Endothelial cell of umbilical vein (primary cell): ENCODE measurements around the gene PKMYT1. TPM values are rescaled to one million over a fixed set of nuclear protein-coding genes. Genes with fewer than 3 reads are reported as not detected.

Source experiments
- BruUV-seq: library from RNA; stranded (reverse); fragments of 400-500 nt; replicated peaks from 2 replicates; lab custom pipeline; 2021; lab: Mats Ljungman, UMichigan
- CTCF ChIA-PET: fragments of 300-600, 350-600 bp; sonication (Branson Sonifier 250); formaldehyde crosslinking; loops from one replicate; lab custom pipeline; 2021; ENCODE audit warnings: antibody characterized with exemption, inconsistent platforms; lab: Charles Lee
- POLR2A ChIA-PET: fragments of 300-600, 350-600 bp; sonication (Branson Sonifier 250); formaldehyde crosslinking; loops from one replicate; lab custom pipeline; 2021; ENCODE audit warnings: antibody characterized with exemption, inconsistent platforms; lab: Charles Lee
- DNase-seq: peaks from one replicate; pipeline ENCODE4 v3.0.0-alpha.2; 2011; ENCODE audit warnings: low read depth, low spot score
- FAIRE-seq: peaks from 2 replicates; lab custom pipeline; 2011; peaks lifted over from hg19 to GRCh38; lab: Jason Lieb, UNC
- H2AFZ ChIP-seq: 2 replicates; pipeline ENCODE4 v1.6.0; 2012; ENCODE audit warnings: low read depth, low read length, control low read depth, inconsistent platforms
- H3K27ac ChIP-seq: 2 replicates; pipeline ENCODE4 v1.5.1; 2011; ENCODE audit warnings: low read depth, mild to moderate bottlenecking, control low read depth, low read length, moderate library complexity; ENCODE audit not compliant: insufficient read depth
- H3K27me3 ChIP-seq, 2 experiments: 2 replicates each; pipeline versions ENCODE4 v1.6.0 to v1.6.1; 2011; ENCODE audit warnings: low read length in 2 of 2, mixed read lengths in 1 of 2; ENCODE audit not compliant: control insufficient read depth in 2 of 2, insufficient read depth in 2 of 2
- H3K36me3 ChIP-seq, 2 experiments: 2 replicates in 1 of 2; 3 replicates in 1 of 2; pipeline ENCODE4 v1.5.1; 2011; ENCODE audit warnings: low read length in 2 of 2, mild to moderate bottlenecking in 1 of 2, moderate library complexity in 1 of 2; ENCODE audit not compliant: control insufficient read depth in 2 of 2, insufficient read depth in 2 of 2; ENCODE audit errors: extremely low read depth in 1 of 2
- H3K4me1 ChIP-seq: 3 replicates; pipeline ENCODE4 v1.5.1; 2011; ENCODE audit warnings: mild to moderate bottlenecking, low read length; ENCODE audit not compliant: control insufficient read depth, insufficient read depth; ENCODE audit errors: extremely low read depth
- H3K4me2 ChIP-seq: 2 replicates; pipeline ENCODE4 v1.6.1; 2011; ENCODE audit warnings: low read length, control low read depth, mixed read lengths; ENCODE audit not compliant: insufficient read depth
- H3K4me3 ChIP-seq, 3 experiments: fragments of 200-600 bp in 1 of 3; sonication (generic), shearing (Covaris generic) in 1 of 3; replicated peaks in 1 of 3; 2 replicates each; pipeline ENCODE4 v1.5.1; 2011 to 2016; ENCODE audit warnings: control low read depth in 3 of 3, low read length in 3 of 3, mild to moderate bottlenecking in 2 of 3, inconsistent platforms in 1 of 3, low read depth in 1 of 3, moderate library complexity in 1 of 3; ENCODE audit not compliant: insufficient read depth in 1 of 3
- H3K79me2 ChIP-seq: 2 replicates; pipeline ENCODE4 v1.6.0; 2012; ENCODE audit warnings: low read length, inconsistent platforms; ENCODE audit not compliant: control insufficient read depth, insufficient read depth
- H3K9ac ChIP-seq: replicated peaks from 2 replicates; pipeline ENCODE3; 2011; ENCODE audit warnings: low read length, control low read depth; ENCODE audit not compliant: insufficient read depth; ENCODE audit errors: extremely low read depth
- H3K9me1 ChIP-seq: replicated peaks from 3 replicates; pipeline ENCODE4 v1.6.0; 2011; ENCODE audit warnings: mild to moderate bottlenecking, low read length; ENCODE audit not compliant: control insufficient read depth, insufficient read depth; ENCODE audit errors: extremely low read depth
- H3K9me3 ChIP-seq: replicated peaks from 2 replicates; pipeline ENCODE4 v1.5.1; 2012; ENCODE audit warnings: low read length, inconsistent platforms; ENCODE audit not compliant: control insufficient read depth, insufficient read depth
- H4K20me1 ChIP-seq: replicated peaks from 2 replicates; pipeline ENCODE3; 2011; ENCODE audit warnings: mild to moderate bottlenecking, low read length; ENCODE audit not compliant: control insufficient read depth, insufficient read depth; ENCODE audit errors: extremely low read depth
- EZH2 ChIP-seq: IDR thresholded peaks from 2 replicates; pipeline ENCODE4 v1.6.1; 2012; ENCODE audit warnings: borderline replicate concordance, low read depth, mild to moderate bottlenecking, moderate library complexity, low read length, inconsistent platforms; ENCODE audit not compliant: severe bottlenecking
- FOS ChIP-seq: IDR thresholded peaks from 2 replicates; pipeline ENCODE4 v1.6.1; 2011; ENCODE audit warnings: mild to moderate bottlenecking, low read length, moderate library complexity, borderline replicate concordance; ENCODE audit not compliant: insufficient read depth
- GATA2 ChIP-seq: IDR thresholded peaks from 2 replicates; pipeline ENCODE4 v1.7.0; 2011; ENCODE audit warnings: low read depth, mild to moderate bottlenecking, moderate library complexity, mixed read lengths, low read length; ENCODE audit not compliant: insufficient read length, insufficient read depth
- JUN ChIP-seq: IDR thresholded peaks from 2 replicates; pipeline ENCODE4 v1.6.1; 2011; ENCODE audit warnings: borderline replicate concordance, low read depth; ENCODE audit not compliant: insufficient read length, insufficient read depth
- MYC ChIP-seq: IDR thresholded peaks from one replicate; pipeline ENCODE4 v1.6.1; 2011; ENCODE audit warnings: mild to moderate bottlenecking, low read depth, low read length
- POLR2A ChIP-seq: IDR thresholded peaks from 2 replicates; pipeline ENCODE4 v1.6.1; 2012; ENCODE audit warnings: low read depth, mild to moderate bottlenecking, control low read depth, low read length
- POLR2AphosphoS5 ChIP-seq: IDR thresholded peaks from 2 replicates; pipeline ENCODE4 v1.6.1; 2012; ENCODE audit warnings: low read depth, mild to moderate bottlenecking, control low read depth, low read length, moderate library complexity; ENCODE audit not compliant: insufficient read depth
- dilution Hi-C: fragments of 300-500 bp; cut with MboI; formaldehyde crosslinking; loops from one replicate; pipeline ENCODE4 v1.15.0; 2019; ENCODE audit warnings: low sequenced_read_pairs; ENCODE audit not compliant: extremely low pct_ligation_motif_present
- intact Hi-C: fragments of 100-400 bp; cut with micrococcal nuclease; formaldehyde crosslinking; loops from one replicate; pipeline ENCODE4 v1.10.0; 2022
- polyA plus RNA-seq, 4 experiments: library from polyadenylated mRNA; depleted of rRNA in 3 of 4; stranded (reverse) in 3 of 4; unstranded in 1 of 4; fragments of >200 nt; gene quantifications; 2 replicates each; pipeline versions ENCODE4 v1.2.1 to v1.2.3, GENCODE V29; 2011 to 2012; ENCODE audit warnings: missing spikeins in 1 of 4
- total RNA-seq: library from RNA; stranded (reverse); gene quantifications from 2 replicates; pipeline ENCODE4 v1.2.3, GENCODE V29; 2021
- TF ChIP-seq, protein P1 (sequence below), 2 donors: IDR thresholded peaks; 1 replicate in 1 of 2; 2 replicates in 1 of 2; pipeline ENCODE4 v1.5.1; 2011; ENCODE audit warnings: low read length in 2 of 2, mild to moderate bottlenecking in 2 of 2, moderate library complexity in 2 of 2, control low read depth in 1 of 2, inconsistent platforms in 1 of 2, low read depth in 1 of 2; ENCODE audit not compliant: insufficient read depth in 1 of 2; ENCODE audit errors: extremely low read depth in 1 of 2
- TF ChIP-seq, protein P2 (sequence below): IDR thresholded peaks from 2 replicates; pipeline ENCODE4 v1.6.1; 2011; ENCODE audit not compliant: insufficient read depth, insufficient read length

Gene PKMYT1
- total and polyA plus RNA-seq, 2 donors (not counting 3 experiments of a cell fraction or from before 2014, with no cell fraction given), result 26.1 to 48.5 TPM

DNA sequence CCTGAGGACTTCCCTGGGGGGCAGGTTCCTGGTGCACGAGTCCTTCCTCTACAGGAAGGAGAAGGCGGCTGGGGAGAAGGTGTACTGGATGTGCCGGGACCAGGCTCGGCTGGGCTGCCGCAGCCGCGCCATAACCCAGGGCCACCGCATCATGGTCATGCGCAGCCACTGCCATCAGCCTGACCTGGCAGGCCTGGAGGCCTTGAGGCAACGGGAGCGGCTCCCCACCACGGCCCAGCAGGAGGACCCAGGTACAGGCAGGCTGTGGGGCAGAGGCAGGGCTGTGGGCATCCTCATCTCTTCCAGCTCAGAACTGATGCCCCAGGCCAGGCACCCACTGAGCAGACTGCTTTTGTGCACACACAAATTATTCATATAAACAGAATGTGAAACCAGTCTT, 42.0 kb downstream of the PKMYT1 start:
- Histone ChIP-seq H3K4me2 (no peak overlapping the region), H3K36me3 (peaks cover 10 to 39% of the 10 kb centered on the region in 2 experiments), H3K9me3 (no peaks in the 10 kb centered on the region), H3K4me1 (no peaks in the 10 kb centered on the region), H2AFZ (no peak overlapping the region), H4K20me1 (no peaks in the 10 kb centered on the region), H3K27ac (no peak overlapping the region), H3K27me3 (no peaks in the 10 kb centered on the region), H3K79me2 (no peaks in the 10 kb centered on the region), H3K9ac (no peak overlapping the region), H3K4me3 (no peak overlapping the region), H3K9me1 (no peaks in the 10 kb centered on the region)
- dilution Hi-C loops, result no loop called here
- POLR2A ChIA-PET, result no interaction called here
- TF ChIP-seq JUN, result no peak
- no peak for TF ChIP-seq FOS
- TF ChIP-seq MYC, result no peak
- TF ChIP-seq, protein P1, sequence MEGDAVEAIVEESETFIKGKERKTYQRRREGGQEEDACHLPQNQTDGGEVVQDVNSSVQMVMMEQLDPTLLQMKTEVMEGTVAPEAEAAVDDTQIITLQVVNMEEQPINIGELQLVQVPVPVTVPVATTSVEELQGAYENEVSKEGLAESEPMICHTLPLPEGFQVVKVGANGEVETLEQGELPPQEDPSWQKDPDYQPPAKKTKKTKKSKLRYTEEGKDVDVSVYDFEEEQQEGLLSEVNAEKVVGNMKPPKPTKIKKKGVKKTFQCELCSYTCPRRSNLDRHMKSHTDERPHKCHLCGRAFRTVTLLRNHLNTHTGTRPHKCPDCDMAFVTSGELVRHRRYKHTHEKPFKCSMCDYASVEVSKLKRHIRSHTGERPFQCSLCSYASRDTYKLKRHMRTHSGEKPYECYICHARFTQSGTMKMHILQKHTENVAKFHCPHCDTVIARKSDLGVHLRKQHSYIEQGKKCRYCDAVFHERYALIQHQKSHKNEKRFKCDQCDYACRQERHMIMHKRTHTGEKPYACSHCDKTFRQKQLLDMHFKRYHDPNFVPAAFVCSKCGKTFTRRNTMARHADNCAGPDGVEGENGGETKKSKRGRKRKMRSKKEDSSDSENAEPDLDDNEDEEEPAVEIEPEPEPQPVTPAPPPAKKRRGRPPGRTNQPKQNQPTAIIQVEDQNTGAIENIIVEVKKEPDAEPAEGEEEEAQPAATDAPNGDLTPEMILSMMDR (IDR thresholded peaks at IDR 0.05; ENCODE audit: extremely low read depth in 1 of 2, insufficient read depth in 1 of 2, low read depth in 1 of 2, low read length in 2 of 2), result no peak
- TF ChIP-seq, protein P2, sequence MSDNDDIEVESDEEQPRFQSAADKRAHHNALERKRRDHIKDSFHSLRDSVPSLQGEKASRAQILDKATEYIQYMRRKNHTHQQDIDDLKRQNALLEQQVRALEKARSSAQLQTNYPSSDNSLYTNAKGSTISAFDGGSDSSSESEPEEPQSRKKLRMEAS, result no peak
- no peak for TF ChIP-seq GATA2
- TF ChIP-seq POLR2A, result no peak
- no peak for TF ChIP-seq POLR2AphosphoS5
- TF ChIP-seq EZH2, result no peak
- BruUV-seq, result no TSS peak
- DNase-seq (no peak), FAIRE-seq (no peak)
- CTCF ChIA-PET, result interaction anchor here (0.7 to 2.6 kb wide), 2 partner anchors 11 to 22 kb away, joined by 5 to 25 read pairs; no protein-coding TSS in a partner anchor
- intact Hi-C loops, result no loop called here
